Measurements from ENCODE around the gene HS3ST5. TPM values are rescaled to one million over a fixed set of nuclear protein-coding genes. Genes with fewer than 3 reads are reported as not detected.

HS3ST5 gene
- total RNA-seq, 1 experiment from 2014 or later, result 14.4 TPM

DNA sequence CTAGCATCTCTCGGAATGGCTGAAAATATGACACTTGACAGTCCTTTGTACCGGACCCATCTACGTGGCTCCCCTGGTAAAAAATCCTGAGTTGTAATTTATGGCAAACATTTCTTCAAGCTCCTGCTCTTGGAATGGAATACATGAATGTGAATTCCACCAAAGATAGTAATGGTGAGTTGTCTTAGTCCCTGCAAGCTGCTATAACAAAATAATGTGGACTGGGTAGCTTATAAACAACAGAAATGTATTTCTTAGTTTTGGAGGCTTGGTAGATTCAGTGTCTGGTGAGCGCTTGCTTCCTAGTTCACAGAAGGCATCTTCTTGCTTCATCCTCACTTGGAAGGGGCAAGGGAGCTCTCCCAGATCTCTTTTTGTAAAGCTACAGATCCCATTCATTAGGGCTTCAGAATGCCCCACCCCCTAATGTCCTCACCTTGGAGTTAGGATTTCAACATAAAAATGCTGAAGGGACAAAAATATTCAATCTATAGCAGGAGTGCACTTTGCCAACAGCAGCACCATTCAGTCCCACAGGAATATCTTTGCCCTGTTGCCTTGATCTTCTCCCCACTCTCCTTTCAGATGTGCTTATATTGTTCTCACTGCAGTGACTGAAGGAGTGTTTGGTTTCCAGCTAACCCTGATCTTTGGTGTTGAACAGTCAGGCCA lies 204.1 kb downstream of the HS3ST5 start:
- TF ChIP-seq, protein P1, sequence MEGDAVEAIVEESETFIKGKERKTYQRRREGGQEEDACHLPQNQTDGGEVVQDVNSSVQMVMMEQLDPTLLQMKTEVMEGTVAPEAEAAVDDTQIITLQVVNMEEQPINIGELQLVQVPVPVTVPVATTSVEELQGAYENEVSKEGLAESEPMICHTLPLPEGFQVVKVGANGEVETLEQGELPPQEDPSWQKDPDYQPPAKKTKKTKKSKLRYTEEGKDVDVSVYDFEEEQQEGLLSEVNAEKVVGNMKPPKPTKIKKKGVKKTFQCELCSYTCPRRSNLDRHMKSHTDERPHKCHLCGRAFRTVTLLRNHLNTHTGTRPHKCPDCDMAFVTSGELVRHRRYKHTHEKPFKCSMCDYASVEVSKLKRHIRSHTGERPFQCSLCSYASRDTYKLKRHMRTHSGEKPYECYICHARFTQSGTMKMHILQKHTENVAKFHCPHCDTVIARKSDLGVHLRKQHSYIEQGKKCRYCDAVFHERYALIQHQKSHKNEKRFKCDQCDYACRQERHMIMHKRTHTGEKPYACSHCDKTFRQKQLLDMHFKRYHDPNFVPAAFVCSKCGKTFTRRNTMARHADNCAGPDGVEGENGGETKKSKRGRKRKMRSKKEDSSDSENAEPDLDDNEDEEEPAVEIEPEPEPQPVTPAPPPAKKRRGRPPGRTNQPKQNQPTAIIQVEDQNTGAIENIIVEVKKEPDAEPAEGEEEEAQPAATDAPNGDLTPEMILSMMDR (conservative IDR thresholded peaks at IDR 0.05), result no peak
- no peak overlapping the region for H2BK20ac ChIP-seq (ENCODE audit: low read depth, low read length, poor library complexity, severe bottlenecking)
- H4K91ac ChIP-seq (ENCODE audit: insufficient read length, low read depth, low read length), result no peak overlapping the region
- no peak overlapping the region for H3K27ac ChIP-seq (ENCODE audit: insufficient read length, low read depth, low read length)
- no peaks in the 10 kb centered on the region for H3K79me2 ChIP-seq (ENCODE audit: insufficient read depth, low read length)
- H4K20me1 ChIP-seq (ENCODE audit: control insufficient read depth, insufficient read depth, insufficient read length), result no peaks in the 10 kb centered on the region
- H2AFZ ChIP-seq (ENCODE audit: low read length), result no peak overlapping the region
- H3K4me2 ChIP-seq (ENCODE audit: insufficient read depth, insufficient read length, low read length), result no peak overlapping the region
- H3K27me3 ChIP-seq (ENCODE audit: insufficient read depth, low read length), result no peaks in the 10 kb centered on the region
- no peak overlapping the region for H2AK5ac ChIP-seq (ENCODE audit: insufficient read length, low read length)
- H3K14ac ChIP-seq (ENCODE audit: insufficient read depth, low read length), result no peak overlapping the region
- no peak overlapping the region for H3K23ac ChIP-seq (ENCODE audit: insufficient read length, low read depth, low read length)
- no peaks in the 10 kb centered on the region for H3K23me2 ChIP-seq (ENCODE audit: insufficient read length, low read depth, low read length, poor library complexity, severe bottlenecking)
- no peaks in the 10 kb centered on the region for H3K27me3 Mint-ChIP-seq (ENCODE audit: low read depth)
- H3K36me3 Mint-ChIP-seq (ENCODE audit: insufficient read depth in 1 of 3, low read depth in 3 of 3), result peaks cover 0 to 30% (median 12%) of the 10 kb centered on the region in 3 experiments; a peak in 5 of 7 replicates
- H3K4me3 Mint-ChIP-seq, result no peak overlapping the region
- H3K9me3 Mint-ChIP-seq, result no peaks in the 10 kb centered on the region
- H2BK5ac ChIP-seq (ENCODE audit: insufficient read length, low read length), result no peak overlapping the region
- no peak overlapping the region for H3K56ac ChIP-seq (ENCODE audit: insufficient read length, low read depth, low read length)
- H3K27ac Mint-ChIP-seq, result no peak overlapping the region; a peak in 1 of 7 replicates
- no peak overlapping the region for H4K8ac ChIP-seq (replicated peaks; ENCODE audit: insufficient read length, low read depth, low read length)
- no peak overlapping the region for H2BK12ac ChIP-seq (ENCODE audit: insufficient read length, low read depth, low read length)
- H3K4ac ChIP-seq (ENCODE audit: low read depth, low read length), result no peak overlapping the region
- H2BK15ac ChIP-seq (ENCODE audit: low read depth, low read length), result no peak overlapping the region
- H3T11ph ChIP-seq (ENCODE audit: low read length), result no peak overlapping the region
- no peaks in the 10 kb centered on the region for H3K9me3 ChIP-seq (ENCODE audit: control insufficient read depth, low read depth, low read length)
- no peaks in the 10 kb centered on the region for H3K4me1 ChIP-seq (ENCODE audit: insufficient read depth, low read length)
- H3K9ac ChIP-seq (ENCODE audit: extremely low read depth, insufficient read length, low read length), result no peak overlapping the region
- H3K79me1 ChIP-seq (ENCODE audit: insufficient read depth, low read depth, low read length, poor library complexity, severe bottlenecking), result no peaks in the 10 kb centered on the region
- H3K4me1 Mint-ChIP-seq, result peaks cover 12 to 13% of the 10 kb centered on the region in 2 experiments
- H4K5ac ChIP-seq (ENCODE audit: insufficient read length, low read depth, low read length), result no peak overlapping the region
- no CpG with 5 or more reads among the region's 4 CpGs for WGBS (ENCODE audit: extremely low coverage, insufficient read length, low lambda C conversion rate)
- no peak for DNase-seq
- H2BK120ac ChIP-seq (ENCODE audit: low read depth, low read length, poor library complexity, severe bottlenecking), result no peak overlapping the region
- no peak overlapping the region for H3K18ac ChIP-seq (ENCODE audit: insufficient read length, low read depth, low read length)
